IPS-18c (cell line): ENCODE results near the gene TBX5.

Experiments used
- H3K4me3 ChIP-seq: 2 replicates; pipeline ENCODE4 v1.7.0; 2013; ENCODE audit warnings: low read depth, mild to moderate bottlenecking, low read length, moderate library complexity; ENCODE audit not compliant: insufficient read depth
- H3K9me3 ChIP-seq: one replicate; pipeline ENCODE4 v1.6.1; 2013; ENCODE audit warnings: mild to moderate bottlenecking, low read length, moderate library complexity; ENCODE audit not compliant: control insufficient read depth, insufficient read depth

TBX5 gene

GRCh38 chr12:114405519-114406271 is at the start of gene TBX5:
Gene TBX5 (minus strand): TSS chr12:114406144. CDS start chr12:114403898, 2,246 bp downstream.
- H3K9me3 ChIP-seq: peaks cover 5% of the 10 kb centered on the region
- 0 out of 2 replicates have a peak within 1 kb of the TSS, but pooled peaks have one; percentile 9 for H3K4me3 ChIP-seq

- Histone ChIP-seq H3K4me3 (no peak overlapping the region), H3K9me3 (no peaks in the 10 kb centered on the region)
Observed at GRCh38 chr12:114451657-114452056, 45.7 kb upstream of the TBX5 start.

GRCh38 chr12:114450515-114451300 is 44.8 kb upstream of the TBX5 start:
- Histone ChIP-seq H3K9me3 (no peaks in the 10 kb centered on the region), H3K4me3 (no peak overlapping the region)

GRCh38 chr12:114450019-114450418 is 44.1 kb upstream of the TBX5 start:
- Histone ChIP-seq H3K4me3 (no peak overlapping the region), H3K9me3 (no peaks in the 10 kb centered on the region)

- Histone ChIP-seq H3K9me3 (no peaks in the 10 kb centered on the region), H3K4me3 (peak overlapping the region; percentile 28)
Observed at GRCh38 chr12:114448618-114448933, 42.6 kb upstream of the TBX5 start.

- peak overlapping the region; percentile 28 for H3K4me3 ChIP-seq
Observed at GRCh38 chr12:114447799-114448617, 42.1 kb upstream of the TBX5 start.

GRCh38 chr12:114447274-114447716 is 41.4 kb upstream of the TBX5 start:
- no peaks in the 10 kb centered on the region for H3K9me3 ChIP-seq
- H3K4me3 ChIP-seq: no peak overlapping the region

More at GRCh38 chr12:114447799-114448617, 42.1 kb upstream of the TBX5 start:
- H3K9me3 ChIP-seq: no peaks in the 10 kb centered on the region

- Histone ChIP-seq H3K9me3 (no peaks in the 10 kb centered on the region), H3K4me3 (no peak overlapping the region)
Observed at GRCh38 chr12:114445401-114446323, 39.7 kb upstream of the TBX5 start.

- no peak overlapping the region for H3K4me3 ChIP-seq
- no peaks in the 10 kb centered on the region for H3K9me3 ChIP-seq
Observed at GRCh38 chr12:114444422-114445279, 38.7 kb upstream of the TBX5 start.

GRCh38 chr12:114443607-114444421 is 37.9 kb upstream of the TBX5 start:
- H3K9me3 ChIP-seq: no peaks in the 10 kb centered on the region
- H3K4me3 ChIP-seq: no peak overlapping the region

- Histone ChIP-seq H3K9me3 (no peaks in the 10 kb centered on the region), H3K4me3 (no peak overlapping the region)
Observed at GRCh38 chr12:114442578-114442977, 36.6 kb upstream of the TBX5 start.

- Histone ChIP-seq H3K4me3 (no peak overlapping the region), H3K9me3 (no peaks in the 10 kb centered on the region)
Observed at GRCh38 chr12:114441545-114441944, 35.6 kb upstream of the TBX5 start.

- Histone ChIP-seq H3K9me3 (no peaks in the 10 kb centered on the region), H3K4me3 (no peak overlapping the region)
Observed at GRCh38 chr12:114441039-114441383, 35.1 kb upstream of the TBX5 start.

- Histone ChIP-seq H3K4me3 (no peak overlapping the region), H3K9me3 (no peaks in the 10 kb centered on the region)
Observed at GRCh38 chr12:114440270-114441038, 34.5 kb upstream of the TBX5 start.

GRCh38 chr12:114439817-114440216 is 33.9 kb upstream of the TBX5 start:
- Histone ChIP-seq H3K9me3 (no peaks in the 10 kb centered on the region), H3K4me3 (no peak overlapping the region)
